Measurements from ENCODE around the gene KDM1B.

DNA sequence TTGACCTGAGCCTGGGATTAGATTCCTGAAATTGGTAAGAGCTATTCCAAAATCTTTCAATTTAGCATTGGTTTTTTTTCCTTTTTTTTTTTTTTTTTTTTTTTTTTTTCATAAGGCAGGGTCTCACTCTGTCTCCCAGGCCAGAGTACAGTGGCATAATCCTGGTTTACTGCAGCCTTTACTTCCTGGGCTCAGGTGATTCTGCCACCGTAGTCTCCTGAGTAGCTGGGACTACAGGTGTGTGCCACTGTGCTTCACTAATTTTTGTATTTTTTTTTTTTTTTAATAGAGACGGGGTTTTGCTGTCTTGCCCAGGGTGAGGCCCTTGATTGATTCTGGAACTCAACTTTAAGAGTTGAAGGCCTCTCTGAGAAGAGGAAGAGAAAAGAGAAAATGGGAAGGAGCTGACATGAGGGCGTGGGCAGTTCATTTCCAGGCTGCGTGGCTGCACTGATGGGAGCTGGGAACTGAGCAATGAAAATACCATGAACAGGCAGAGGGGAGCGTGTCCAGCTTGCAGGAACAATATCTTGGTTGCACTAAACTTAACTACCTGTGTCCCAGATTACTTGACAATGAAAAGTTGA, 24.6 kb downstream of the KDM1B start:
- no peak for TF ChIP-seq CTCF (IDR thresholded peaks at IDR 0.05)
- no peak for TF ChIP-seq POLR2A (IDR thresholded peaks at IDR 0.05; ENCODE audit: low read depth)

All from esophagus muscularis mucosa (tissue), 3 donors.